DMS79 (cell line): Measurements from ENCODE around the gene MST1.

Experiments
- DNase-seq: peaks from one replicate; lab custom pipeline; 2025; lab: John Stamatoyannopoulos, UW

MST1 gene

DNA sequence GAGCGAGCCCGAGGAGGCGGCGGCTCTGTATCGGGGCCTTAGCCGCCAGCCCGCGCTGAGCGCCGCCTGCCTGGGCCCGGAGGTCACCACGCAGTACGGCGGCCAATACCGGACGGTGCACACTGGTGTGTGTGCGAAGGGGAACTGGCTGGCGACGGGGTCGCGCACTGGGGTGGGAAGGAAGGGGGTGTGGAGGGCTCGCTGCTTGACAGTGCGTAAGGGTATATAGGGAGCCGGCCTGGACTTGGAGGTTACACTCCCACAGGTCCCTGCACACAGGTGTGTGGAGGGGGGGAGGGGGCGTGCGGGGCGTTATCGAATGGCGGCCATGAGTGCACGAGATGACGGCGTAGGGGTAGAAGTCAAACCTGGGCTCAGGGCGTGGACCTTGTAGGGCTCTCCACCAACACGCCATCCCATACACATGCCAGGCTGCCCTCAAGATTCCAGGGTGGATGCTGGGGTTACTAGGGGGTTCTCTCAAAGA is 14.7 kb downstream of the MST1 start:
- no peak for DNase-seq

DNA sequence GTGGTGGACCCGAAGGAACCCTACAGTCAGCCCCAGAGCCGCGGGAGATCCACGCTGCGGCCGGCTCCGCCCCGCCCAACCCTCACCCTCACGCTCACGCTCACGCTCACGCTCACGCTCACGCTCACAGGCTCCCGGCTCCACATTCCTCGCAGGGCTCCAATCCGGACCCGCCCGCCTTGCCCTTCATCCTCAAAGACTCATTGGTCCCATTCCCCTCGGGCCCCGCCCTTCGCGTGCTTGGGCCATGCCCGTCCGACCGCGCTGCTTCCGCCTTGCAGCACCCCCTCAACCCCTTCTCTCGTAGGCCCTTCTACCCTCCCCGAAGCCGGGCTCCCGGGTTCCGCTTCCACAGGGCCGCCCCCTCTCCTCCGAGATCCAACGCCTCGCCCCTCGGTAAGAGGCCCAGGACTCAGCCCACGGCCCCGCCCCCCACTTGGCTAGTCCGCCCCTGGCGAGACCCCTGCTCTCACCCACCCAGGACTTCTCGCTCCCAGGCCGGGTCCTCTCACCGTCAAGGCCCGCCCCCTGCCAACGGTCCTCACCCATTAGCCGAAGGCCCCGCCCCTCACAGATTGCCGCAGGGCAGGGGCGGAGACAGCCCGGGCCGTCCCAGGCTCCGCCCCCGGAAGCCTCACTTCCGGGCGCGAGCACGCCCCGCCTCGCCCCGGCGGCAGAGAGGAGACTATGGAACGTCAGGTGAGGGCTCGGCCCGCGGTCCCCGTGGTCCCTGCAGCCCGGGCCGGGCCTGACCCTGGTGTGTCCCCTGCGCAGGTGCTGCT is 15.4 kb downstream of the MST1 start, which contains the start of gene APEH:
Gene APEH, plus strand, starts transcription at position 637 of the 782 bp plus-strand sequence. Its CDS starts 51 bp downstream, at position 688.
- DNase-seq = no peak

DNA sequence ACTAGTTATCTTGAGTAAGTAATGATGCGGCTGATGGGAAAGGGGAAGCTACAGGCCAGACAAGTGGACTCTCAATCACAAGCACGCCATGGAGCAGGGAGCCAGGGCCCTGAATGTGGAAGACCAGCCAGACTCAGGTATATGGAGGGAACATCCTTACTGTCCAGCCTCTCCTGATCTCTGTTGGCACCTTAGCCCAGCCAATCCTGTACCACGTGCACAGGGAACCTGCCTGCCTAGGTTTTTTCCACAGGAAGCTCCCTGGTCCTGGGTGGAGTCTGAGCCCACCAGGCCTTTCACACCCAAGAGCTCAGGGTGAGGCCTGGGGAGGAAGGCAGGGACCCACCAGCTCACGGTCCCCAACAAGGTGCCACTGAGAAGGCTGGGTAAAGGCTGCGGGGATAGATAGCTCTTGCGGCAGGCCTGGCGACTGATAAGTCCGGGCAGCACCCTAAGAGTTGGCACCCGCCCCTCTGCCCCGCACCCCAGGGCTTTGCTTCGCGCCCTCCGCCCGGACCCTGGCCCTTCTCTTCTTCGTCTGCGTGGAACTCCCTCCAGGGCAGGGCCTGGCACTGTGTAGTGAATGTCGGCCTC is 16.1 kb downstream of the MST1 start:
- no peak for DNase-seq

DNA sequence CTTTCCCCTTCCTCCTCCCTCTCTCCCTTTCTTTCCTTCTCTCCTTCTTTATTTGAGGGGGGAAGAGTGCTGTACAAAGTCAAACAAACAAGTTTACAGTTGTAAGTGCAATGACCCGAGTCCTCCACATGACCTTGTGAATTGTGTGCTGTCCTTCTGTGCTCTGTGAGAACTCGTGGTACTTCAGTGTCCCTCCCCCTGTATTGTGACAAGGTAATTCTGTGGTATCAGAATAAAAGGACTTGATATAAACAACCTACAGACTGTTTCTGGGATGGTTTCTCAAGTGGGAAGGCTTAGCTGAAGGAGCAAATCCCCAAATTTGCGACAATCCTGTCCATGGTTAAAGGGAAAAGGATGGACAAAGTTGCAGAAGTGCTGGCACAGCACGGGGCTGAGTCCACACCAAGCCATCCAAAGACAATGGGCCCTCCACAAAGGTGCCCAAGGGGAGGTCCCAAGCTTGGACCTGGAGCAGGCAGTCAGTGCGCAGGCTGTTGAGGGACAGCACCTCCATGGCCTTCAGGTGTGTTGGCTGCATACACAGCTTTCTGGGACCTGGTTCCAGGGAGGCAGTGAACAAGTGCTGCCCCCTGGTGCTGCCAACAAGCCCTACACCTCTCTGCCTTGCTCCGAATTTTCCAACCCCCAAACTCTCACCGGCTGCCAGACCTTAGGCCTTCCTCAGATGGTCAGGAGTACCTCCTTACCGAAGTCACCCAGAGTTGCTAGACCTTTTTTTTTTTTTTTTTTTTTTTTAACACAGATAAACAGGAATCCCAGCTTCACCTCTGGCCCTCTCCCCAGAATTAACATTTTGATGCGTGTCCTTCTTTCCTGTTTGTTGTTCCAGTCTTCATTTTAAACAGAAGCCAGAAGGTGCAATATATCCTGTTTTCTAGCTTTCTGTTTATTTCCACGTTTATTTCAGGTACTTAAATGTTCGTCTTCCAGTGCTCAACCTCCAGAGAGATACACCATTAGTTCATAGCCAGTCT is 17.7 kb downstream of the MST1 start:
- no peak for DNase-seq

- no peak for DNase-seq
These were observed 18.4 kb downstream of the MST1 start for GRCh38 chr3:49670940-49671290.

DNA sequence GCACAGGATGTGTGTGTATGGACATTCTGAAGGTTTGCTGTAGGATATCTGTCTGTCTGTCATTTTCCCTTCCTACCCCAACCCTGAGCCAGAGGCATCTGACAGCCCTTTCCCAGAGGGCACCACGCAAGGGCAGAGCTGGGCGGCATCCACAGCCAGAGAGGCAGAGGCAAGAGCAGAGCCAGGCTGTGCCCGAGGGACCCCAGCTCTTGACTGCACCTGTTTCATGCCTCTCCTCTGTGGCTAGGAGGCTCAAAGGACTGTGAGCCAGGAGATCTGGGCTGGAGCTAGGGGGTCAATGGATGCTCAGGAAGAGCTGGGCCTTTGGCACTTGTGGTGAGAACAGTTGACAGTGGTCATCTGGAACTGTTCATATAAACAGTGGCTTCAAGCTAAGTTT is 19.9 kb downstream of the MST1 start:
- no peak for DNase-seq

GRCh38 chr3:49668861-49669260 is 20.4 kb downstream of the MST1 start:
- no peak for DNase-seq

DNA sequence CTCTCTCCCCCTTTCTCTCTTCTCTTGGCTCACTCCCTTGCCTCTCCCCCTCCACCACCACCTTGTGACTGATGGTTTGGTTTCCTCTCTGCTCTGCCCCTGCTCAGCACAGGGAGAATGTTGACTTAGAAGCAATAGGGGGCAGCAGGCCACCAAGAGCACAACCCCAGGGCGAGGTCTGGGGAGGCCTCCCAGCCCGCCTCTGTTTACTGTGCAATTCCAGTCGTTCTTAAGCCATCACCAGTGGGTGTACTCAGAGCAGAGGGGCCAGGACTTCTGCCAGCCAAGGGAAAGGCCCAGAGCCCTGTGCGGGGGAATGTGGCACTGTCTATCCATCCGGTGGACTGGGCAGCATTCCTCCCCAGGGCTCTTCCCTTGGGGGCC is 20.9 kb downstream of the MST1 start:
- no peak for DNase-seq

GRCh38 chr3:49667701-49668413 is 21.4 kb downstream of the MST1 start:
- no peak for DNase-seq

DNA sequence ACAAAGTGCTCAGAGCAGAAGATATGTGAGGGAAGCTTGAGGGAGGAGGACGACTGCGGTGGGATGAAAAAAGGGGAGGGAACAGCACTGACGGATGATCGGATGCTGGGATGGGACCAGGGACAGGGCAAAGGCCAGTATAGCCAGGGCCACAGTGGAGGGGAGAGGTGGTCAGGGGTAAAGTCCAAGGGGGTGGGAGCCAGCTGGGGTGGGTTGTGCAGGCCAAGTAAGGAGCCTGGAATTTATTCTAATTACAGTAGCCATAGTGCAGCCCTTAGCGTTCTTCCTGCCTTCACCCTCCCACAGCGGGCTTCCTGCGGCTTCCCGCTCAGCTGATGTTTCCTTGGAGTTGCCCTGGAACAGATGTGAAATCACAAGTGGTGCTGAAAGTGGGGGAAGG is 22.7 kb downstream of the MST1 start:
- no peak for DNase-seq

- DNase-seq = no peak
These were observed 23.3 kb downstream of the MST1 start for GRCh38 chr3:49665822-49666519.

GRCh38 chr3:49664300-49664699 is 25.0 kb downstream of the MST1 start:
- DNase-seq = no peak

DNA sequence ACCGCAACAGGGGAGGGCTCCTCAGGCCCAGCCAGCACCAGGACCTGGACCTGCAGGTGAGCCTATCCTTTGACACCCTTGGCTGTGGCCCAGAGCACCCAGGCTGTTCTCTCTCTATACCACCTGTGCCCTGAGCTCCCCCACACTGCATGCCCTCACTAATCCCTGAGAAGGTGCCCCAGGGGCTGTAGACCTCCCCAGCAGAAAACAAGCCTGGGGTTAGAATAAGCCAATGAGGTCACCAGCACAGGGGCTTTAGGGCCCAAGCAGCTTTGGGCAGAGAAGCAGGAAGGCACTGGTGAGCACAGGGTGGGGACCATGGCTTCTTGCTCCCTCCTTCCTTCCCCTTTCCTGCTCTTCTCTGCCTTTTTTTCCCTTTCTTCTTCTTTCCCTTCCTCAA is 25.4 kb downstream of the MST1 start:
- no peak for DNase-seq

DNA sequence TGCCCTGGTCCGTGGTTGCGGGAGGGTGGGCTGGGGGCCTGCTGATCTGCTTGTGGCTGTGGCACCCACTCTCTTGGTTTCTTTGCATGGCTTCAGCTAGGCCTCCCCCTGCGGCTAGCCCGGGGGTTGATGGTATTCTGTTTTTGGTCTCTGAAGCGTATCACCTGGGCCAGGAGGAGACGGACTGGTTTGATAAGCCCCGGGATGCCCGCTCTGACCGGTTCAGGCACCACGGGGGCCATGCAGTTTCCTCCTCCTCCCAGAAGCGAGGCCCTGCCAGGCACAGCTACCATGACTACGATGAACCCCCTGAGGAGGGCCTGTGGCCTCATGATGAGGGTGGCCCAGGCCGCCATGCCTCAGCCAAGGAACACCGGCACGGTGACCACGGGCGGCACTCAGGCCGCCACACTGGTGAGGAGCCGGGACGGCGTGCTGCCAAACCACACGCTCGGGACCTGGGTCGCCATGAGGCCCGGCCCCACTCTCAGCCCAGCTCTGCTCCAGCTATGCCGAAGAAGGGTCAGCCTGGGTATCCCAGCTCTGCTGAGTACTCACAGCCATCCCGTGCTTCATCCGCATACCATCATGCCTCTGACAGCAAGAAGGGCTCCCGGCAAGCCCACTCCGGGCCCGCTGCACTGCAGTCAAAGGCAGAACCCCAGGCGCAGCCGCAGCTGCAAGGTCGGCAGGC is 26.4 kb downstream of the MST1 start:
- DNase-seq = no peak

GRCh38 chr3:49662021-49662420 is 27.3 kb downstream of the MST1 start:
- DNase-seq = no peak

DNA sequence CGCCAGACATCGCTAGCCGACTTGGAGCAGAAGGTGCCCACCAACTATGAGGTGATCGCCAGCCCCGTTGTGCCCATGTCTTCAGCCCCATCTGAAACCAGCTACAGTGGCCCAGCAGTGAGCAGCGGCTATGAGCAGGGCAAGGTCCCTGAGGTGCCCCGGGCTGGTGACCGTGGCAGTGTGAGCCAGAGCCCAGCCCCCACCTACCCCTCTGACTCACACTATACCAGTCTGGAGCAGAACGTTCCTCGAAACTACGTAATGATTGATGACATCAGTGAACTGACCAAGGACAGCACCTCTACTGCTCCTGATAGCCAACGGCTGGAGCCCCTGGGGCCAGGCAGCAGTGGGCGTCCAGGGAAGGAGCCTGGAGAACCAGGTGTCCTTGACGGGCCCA is 28.0 kb downstream of the MST1 start:
- DNase-seq = no peak

DNA sequence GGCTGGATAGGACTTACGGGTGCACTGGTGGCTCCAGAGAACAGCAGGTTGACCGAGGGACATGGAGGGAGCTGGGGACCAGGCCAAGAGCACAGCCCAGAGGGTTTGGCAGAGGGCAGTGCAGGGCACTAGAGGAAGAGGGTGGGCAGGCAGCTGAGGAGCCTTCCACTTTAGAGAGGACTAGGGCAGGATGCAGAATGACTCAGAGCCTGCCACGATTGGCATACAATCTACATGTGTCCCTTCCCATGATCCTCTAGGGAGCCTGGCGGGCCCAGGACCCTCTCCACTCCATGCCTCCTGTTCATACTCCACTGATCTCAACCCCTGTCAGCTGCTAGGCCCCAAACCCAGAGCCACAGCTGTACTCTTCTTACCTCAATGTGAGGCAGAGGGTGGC is 29.5 kb downstream of the MST1 start:
- DNase-seq = no peak

DNA sequence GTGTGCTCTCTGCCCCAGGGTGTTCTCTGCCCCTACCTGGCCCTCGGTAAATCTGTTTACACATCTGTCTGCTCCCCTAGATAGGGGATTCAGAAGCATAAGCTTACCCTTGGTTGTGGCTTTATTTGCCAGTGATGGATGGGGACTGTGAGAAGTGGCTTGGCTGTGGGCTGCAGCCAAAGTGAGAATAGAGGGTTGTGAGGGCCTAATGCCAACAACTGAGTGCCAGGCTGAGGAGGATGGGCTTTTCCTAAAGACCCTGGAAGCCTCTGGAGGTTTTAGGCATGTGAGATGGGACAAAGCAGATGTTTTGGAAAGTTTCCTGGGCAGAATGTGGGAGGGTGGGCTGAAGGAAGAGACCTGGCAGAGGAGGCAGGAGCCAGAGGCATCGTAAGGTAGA is 30.6 kb downstream of the MST1 start:
- DNase-seq = peak; percentile 5

DNA sequence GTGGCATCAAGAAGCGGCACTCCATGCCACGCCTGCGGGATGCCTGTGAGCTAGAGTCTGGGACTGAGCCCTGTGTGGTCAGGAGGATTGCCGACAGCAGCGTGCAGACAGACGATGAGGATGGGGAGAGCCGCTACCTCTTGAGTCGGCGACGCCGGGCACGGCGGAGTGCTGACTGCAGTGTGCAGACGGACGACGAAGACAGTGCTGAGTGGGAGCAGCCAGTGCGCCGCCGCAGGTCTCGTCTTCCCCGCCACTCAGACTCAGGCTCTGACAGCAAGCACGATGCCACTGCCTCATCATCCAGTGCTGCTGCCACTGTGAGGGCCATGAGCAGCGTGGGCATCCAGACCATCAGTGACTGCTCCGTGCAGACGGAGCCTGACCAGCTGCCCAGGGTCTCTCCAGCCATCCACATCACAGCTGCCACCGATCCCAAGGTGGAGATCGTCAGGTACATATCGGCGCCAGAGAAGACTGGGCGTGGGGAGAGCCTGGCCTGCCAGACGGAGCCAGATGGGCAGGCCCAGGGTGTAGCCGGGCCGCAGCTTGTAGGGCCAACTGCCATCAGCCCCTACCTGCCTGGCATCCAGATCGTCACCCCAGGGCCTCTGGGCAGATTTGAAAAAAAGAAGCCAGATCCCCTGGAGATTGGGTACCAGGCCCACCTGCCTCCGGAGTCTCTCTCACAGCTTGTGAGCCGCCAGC is 31.9 kb downstream of the MST1 start:
- no peak for DNase-seq

DNA sequence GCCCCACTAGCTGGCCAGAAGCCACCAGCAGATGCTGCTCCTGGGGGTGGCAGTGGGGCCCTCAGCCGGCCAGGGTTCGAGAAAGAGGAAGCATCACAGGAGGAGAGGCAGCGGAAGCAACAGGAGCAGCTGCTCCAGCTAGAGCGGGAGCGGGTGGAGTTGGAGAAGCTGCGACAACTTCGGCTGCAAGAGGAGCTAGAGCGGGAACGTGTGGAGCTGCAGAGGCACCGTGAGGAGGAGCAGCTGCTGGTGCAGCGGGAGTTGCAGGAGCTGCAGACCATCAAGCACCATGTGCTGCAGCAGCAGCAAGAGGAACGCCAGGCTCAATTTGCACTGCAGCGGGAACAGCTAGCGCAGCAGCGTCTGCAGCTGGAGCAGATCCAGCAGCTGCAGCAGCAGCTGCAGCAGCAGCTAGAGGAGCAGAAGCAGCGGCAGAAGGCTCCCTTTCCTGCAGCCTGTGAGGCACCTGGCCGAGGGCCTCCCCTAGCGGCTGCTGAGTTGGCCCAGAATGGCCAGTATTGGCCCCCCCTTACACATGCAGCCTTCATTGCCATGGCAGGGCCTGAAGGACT is 32.6 kb downstream of the MST1 start:
- no peak for DNase-seq
